ENCODE measurements around the gene CNBD2. TPM values are rescaled to one million over a fixed set of nuclear protein-coding genes. Genes with fewer than 3 reads are reported as not detected.

The CNBD2 gene
- total and polyA plus RNA-seq, 10 of the 15 experiments (the other 5 are each of a cell fraction or from before 2014, with no cell fraction given): 0.86 to 7.4 (median 4.6) TPM

GRCh38 chr20:36055145-36055544 is 86.8 kb downstream of the CNBD2 start:
- Histone ChIP-seq H3K79me2 (ENCODE audit: control insufficient read depth, insufficient read depth, low read length) (peaks cover 10% of the 10 kb centered on the region), H2AFZ (ENCODE audit: control insufficient read depth, low read depth, low read length) (no peak overlapping the region), H3K9ac (ENCODE audit: control insufficient read depth, insufficient read depth, low read length) (no peak overlapping the region), H3K4me2 (ENCODE audit: control insufficient read depth, insufficient read depth) (no peak overlapping the region), H3K27me3 (replicated peaks in 1 of 2; ENCODE audit: control insufficient read depth in 2 of 2, insufficient read depth in 2 of 2, low read length in 1 of 2) (no peaks in the 10 kb centered on the region), H3K9me3 (replicated peaks; ENCODE audit: control insufficient read depth, insufficient read depth, low read length) (no peaks in the 10 kb centered on the region), H3K27ac (ENCODE audit: control insufficient read depth, insufficient read depth) (no peak overlapping the region), H4K20me1 (ENCODE audit: control insufficient read depth, insufficient read depth) (no peaks in the 10 kb centered on the region), H3K36me3 (ENCODE audit: control insufficient read depth in 2 of 2, insufficient read depth in 2 of 2, low read length in 1 of 2) (no peaks in the 10 kb centered on the region), H3K4me1 (ENCODE audit: control insufficient read depth, insufficient read depth, low read length) (peaks cover 11% of the 10 kb centered on the region), H3K4me3 (peak overlapping the region; percentile 2; the same call in 1 of the 2 replicates)
- in situ Hi-C loops (cut with MboI): no loop called here
- ATAC-seq (no peak), DNase-seq (ENCODE audit: low read depth, low spot score) (no peak), FAIRE-seq (no peak)
- POLR2A ChIA-PET: interaction anchor here (0.6 to 1.5 kb wide), 4 partner anchors 10 to 140 kb away, joined by 3 to 4 read pairs (median 3); no protein-coding TSS in a partner anchor
- 63% methylated on average over 4 of the region's 4 CpGs for WGBS (ENCODE audit: insufficient coverage, insufficient replicate concordance, low lambda C conversion rate, missing lambda C conversion rate)
- intact Hi-C loops (cut with micrococcal nuclease; ENCODE audit: unreplicated experiment): no loop called here
- BruUV-seq (replicated peaks): no TSS peak
- CTCF ChIA-PET: interaction anchor here (1.6 kb wide), 1 partner anchor 101 kb away, joined by 5 read pairs; the partner anchor contains the start of gene SCAND1
- TF ChIP-seq RELB (IDR thresholded peaks at IDR 0.05; ENCODE audit: low read depth) (no peak), USF1 (IDR thresholded peaks at IDR 0.05; ENCODE audit: borderline replicate concordance, extremely low read length, insufficient read depth, low read depth, low read length) (no peak), CHD1 (IDR thresholded peaks at IDR 0.05; ENCODE audit: low read depth, low read length) (no peak), NKRF (conservative IDR thresholded peaks at IDR 0.05) (no peak), ELK1 (IDR thresholded peaks at IDR 0.05; ENCODE audit: low read depth, low read length) (no peak), NFYB (IDR thresholded peaks at IDR 0.05; ENCODE audit: insufficient read depth, low read depth, low read length) (no peak)
- RAD21 ChIA-PET (ENCODE audit: unreplicated experiment): interaction anchor here (1.5 kb wide), 1 partner anchor 58 kb away, joined by 4 read pairs; no protein-coding TSS in a partner anchor
- SMC1A ChIA-PET (ENCODE audit: uncharacterized antibody, unreplicated experiment): interaction anchor here (2.5 kb wide), 1 partner anchor 14 kb away, joined by 13 read pairs; no protein-coding TSS in a partner anchor

Data from GM12878 (cell line).